ENCODE measurements around the gene THRB. TPM values are rescaled to one million over a fixed set of nuclear protein-coding genes. Genes with fewer than 3 reads are reported as not detected.
"Not testable (repeated sequence)": the region's sequence is repeated elsewhere in the genome, so short reads cannot be mapped to it uniquely, and the experiment has no call there.

THRB gene
- total RNA-seq, 1 donor = 0.94 TPM

DNA sequence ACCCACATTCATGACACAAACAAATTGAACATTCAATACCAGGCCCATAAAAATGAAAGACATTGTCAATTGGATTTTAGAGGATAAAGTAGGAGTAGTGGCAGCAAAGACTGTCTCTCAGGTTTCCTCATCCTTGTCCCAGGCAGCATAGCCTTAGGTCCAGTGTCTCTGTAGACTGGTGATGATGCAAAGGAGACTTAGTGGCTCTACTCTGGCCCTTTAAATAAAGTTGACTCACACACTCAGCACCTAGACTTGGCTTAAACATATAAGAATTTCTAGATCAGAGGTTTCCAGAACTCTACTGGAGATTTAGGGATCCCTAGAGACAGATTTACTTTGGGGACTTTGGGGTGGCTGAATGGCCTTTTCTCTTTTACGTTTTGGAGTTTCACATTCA lies 382.9 kb downstream of the THRB start:
- Histone ChIP-seq H3K4me3 (ENCODE audit: low read length) (no peak overlapping the region), H3K27me3 (ENCODE audit: insufficient read depth, low read length) (no peaks in the 10 kb centered on the region), H3K9me3 (ENCODE audit: low read depth, low read length) (no peaks in the 10 kb centered on the region), H3K4me1 (ENCODE audit: insufficient read depth, low read length) (no peaks in the 10 kb centered on the region)

DNA sequence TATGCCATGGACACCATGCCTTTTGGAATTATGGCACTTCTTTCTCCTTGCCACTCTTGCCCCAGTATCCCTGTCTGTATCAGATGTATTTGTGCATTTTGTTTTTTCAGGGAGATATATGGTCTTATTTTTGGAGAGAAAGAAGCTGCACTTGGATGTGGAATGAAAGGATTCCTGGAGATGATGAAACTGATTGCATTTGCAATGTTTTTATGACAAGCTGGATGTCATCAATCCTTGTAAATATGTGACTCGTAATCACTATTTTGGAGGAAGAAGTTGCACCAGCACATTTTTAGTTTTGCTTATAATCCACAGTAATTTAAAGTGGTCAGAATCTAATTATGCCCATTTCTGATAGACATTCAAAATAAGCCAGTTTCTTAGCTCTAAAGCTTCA lies 384.6 kb downstream of the THRB start:
- Histone ChIP-seq H3K4me1 (ENCODE audit: insufficient read depth, low read length) (no peaks in the 10 kb centered on the region), H3K4me3 (ENCODE audit: low read length) (no peak overlapping the region), H3K27me3 (ENCODE audit: insufficient read depth, low read length) (no peaks in the 10 kb centered on the region), H3K9me3 (ENCODE audit: low read depth, low read length) (no peaks in the 10 kb centered on the region)

DNA sequence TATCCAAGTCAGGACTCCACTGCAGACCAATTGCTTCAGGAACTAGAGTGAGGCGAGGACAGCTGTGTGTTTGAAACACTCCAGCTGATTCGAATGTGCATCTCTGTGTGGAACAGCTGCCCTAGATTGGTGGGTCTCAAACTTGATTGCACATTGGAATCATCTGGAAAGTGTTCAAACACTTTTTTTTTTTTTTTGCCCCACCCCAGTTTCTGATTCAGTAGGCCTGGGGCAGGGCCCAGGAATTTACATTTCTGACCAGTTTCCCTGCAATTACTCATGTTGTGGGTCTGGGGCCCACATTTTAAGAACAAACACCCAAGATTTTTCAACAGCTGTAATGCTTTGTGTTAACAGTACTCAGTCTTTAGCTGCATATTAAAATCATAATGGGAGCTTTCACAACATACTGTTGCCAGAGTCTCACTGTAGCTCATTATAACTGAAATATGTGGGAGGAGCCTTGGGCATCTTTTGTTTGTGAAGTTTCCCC lies 392.9 kb downstream of the THRB start:
- Histone ChIP-seq H3K4me1 (ENCODE audit: insufficient read depth, low read length) (no peaks in the 10 kb centered on the region), H3K9me3 (ENCODE audit: low read depth, low read length) (no peaks in the 10 kb centered on the region), H3K4me3 (ENCODE audit: low read length) (no peak overlapping the region), H3K27me3 (ENCODE audit: insufficient read depth, low read length) (no peaks in the 10 kb centered on the region)

DNA sequence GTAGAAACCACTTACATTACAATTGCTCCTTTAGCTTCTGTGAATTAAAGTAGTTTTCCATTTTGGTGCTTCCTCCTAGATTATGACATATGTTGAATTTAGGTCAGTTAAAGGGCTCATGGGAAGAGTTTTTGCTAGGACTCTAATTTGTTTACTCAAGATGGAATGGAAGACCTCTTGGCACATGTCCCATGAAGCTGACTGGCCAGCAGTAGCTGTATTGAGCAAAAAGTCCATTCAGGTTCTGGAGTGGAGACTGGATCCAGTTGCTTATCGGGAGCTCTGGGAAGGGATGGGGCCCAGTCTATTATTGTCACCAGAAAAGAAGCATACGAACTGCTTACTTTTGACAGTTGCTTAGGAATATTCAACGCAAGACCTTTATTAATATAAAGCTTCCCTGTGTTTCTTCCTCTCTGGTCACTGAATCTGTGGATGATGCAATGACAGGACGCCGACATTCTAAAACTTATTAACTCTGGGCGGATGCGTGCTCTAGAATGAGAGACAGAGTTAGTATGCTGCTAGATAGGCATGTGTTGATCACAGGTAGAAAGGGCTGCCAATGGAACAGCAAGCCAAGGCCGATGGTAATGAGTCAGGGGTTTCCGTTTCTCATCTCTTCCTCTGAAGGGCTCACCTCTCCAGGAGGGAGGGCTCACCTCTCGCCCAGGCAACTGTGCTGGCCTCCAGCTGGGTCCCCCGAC lies 393.8 kb downstream of the THRB start:
- H3K9me3 ChIP-seq (ENCODE audit: low read depth, low read length) = no peaks in the 10 kb centered on the region
- H3K4me3 ChIP-seq (ENCODE audit: low read length) = no peak overlapping the region
- H3K27me3 ChIP-seq (ENCODE audit: insufficient read depth, low read length) = no peaks in the 10 kb centered on the region
- H3K4me1 ChIP-seq (ENCODE audit: insufficient read depth, low read length) = no peaks in the 10 kb centered on the region

DNA sequence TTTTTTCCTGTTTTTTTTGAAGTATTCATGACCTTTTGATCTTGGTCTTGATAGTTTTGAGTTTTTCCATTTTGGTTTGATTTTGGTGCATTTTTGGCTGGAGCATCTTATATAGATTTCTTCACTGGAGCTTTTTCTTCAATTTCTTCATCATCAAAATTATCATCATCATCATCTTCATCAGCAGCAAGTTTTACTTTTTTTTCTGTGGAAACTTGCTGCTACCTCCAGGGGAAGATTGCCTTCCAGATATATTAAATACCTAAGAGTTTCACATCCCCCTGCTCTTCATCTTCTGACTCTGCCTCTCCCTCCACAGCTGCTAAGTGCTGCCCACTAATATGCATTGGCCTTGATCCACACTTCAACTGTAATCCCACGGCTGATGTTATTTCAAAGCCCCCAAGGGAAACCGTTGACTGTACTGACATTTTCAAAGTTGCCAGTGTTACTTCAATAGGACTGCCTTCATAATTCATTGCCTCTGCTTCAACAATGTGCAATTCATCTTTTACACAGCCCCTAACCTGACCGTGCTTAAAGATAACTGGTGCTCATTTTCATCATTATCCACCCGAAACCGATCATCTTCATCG lies 397.9 kb downstream of the THRB start:
- H3K27me3 ChIP-seq (ENCODE audit: insufficient read depth, low read length) = no peaks in the 10 kb centered on the region
- no peaks in the 10 kb centered on the region for H3K9me3 ChIP-seq (ENCODE audit: low read depth, low read length)
- no peaks in the 10 kb centered on the region for H3K4me1 ChIP-seq (ENCODE audit: insufficient read depth, low read length)
- H3K4me3 ChIP-seq (ENCODE audit: low read length) = no peak overlapping the region

DNA sequence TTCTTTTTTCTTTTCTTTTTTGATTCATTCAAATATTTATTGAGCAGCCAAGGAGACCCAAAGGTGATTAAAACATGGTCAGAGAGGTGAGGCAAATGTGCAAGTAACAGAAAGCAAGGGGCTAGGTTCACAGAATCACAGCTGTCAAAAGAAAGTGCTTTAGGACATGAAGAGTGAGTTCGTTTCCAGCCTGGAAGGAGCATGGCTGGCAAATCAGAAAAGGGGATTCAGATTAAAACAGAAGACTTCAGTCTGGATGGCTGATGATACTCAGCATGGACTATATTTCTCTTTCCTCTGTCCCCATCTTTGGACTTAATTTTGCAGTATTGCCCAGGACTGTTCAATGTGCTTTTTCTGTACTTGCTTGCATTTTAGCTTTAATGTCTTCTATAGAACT lies 398.4 kb downstream of the THRB start:
- Histone ChIP-seq H3K9me3 (ENCODE audit: low read depth, low read length) (no peaks in the 10 kb centered on the region), H3K4me1 (ENCODE audit: insufficient read depth, low read length) (no peaks in the 10 kb centered on the region), H3K27me3 (ENCODE audit: insufficient read depth, low read length) (no peaks in the 10 kb centered on the region), H3K4me3 (ENCODE audit: low read length) (no peak overlapping the region)

DNA sequence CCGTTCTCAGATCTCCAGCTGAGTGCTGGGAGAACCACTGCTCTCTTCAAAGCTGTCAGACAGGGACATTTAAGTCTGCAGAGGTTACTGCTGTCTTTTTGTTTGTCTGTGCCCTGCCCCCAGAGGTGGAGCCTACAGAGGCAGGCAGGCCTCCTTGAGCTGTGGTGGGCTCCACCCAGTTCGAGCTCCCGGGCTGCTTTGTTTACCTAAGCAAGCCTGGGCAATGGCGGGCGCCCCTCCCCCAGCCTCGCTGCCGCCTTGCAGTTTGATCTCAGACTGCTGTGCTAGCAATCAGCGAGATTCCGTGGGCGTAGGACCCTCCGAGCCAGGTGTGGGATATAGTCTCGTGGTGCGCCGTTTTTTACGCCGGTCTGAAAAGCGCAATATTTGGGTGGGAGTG lies 399.8 kb downstream of the THRB start:
- H3K4me3 ChIP-seq (ENCODE audit: low read length); H3K27me3 ChIP-seq (ENCODE audit: insufficient read depth, low read length); H3K4me1 ChIP-seq (ENCODE audit: insufficient read depth, low read length); H3K9me3 ChIP-seq (ENCODE audit: low read depth, low read length): not testable (repeated sequence)

DNA sequence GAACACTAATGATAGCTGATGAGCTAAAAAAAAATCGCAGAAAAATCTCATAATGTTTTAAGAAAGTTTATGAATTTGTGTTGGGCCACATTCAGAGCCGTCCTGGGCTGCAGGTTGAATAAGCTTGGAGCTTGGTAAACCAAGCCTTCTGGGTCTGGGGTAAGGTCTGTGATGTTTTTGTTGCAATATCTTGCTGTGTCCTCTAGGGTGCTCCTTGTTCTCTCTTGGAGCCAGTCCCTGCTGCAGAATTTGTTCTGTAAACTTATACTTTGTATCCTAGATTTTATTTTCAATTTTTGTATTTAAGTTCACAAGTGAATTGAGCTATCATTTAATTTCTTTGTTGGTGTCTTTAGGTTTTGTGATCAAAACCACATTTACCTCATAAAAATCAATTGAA lies 405.9 kb downstream of the THRB start:
- H3K4me1 ChIP-seq (ENCODE audit: insufficient read depth, low read length) = no peaks in the 10 kb centered on the region
- no peaks in the 10 kb centered on the region for H3K9me3 ChIP-seq (ENCODE audit: low read depth, low read length)
- H3K4me3 ChIP-seq (ENCODE audit: low read length) = no peak overlapping the region
- no peaks in the 10 kb centered on the region for H3K27me3 ChIP-seq (ENCODE audit: insufficient read depth, low read length)

DNA sequence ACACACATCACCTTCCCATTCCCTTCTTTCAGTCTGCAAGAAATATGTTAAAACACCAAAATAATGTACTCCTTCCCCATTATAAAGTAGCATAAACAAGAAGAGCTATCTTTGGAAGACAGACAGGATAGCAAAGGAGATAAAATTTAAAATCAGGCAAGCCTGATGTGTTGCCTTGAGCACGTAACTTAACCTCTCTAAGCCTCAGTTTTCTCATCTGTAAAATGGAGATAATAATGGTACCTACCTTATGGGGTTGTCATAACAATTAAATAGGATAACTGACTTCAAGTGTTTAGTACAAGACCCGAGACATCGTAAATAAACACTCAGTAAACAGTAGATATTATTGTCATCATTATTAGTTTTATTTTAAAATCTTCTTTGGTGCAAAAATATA lies 407.2 kb downstream of the THRB start:
- H3K27me3 ChIP-seq (ENCODE audit: insufficient read depth, low read length) = no peaks in the 10 kb centered on the region
- H3K4me1 ChIP-seq (ENCODE audit: insufficient read depth, low read length) = no peaks in the 10 kb centered on the region
- no peak overlapping the region for H3K4me3 ChIP-seq (ENCODE audit: low read length)
- H3K9me3 ChIP-seq (ENCODE audit: low read depth, low read length) = no peaks in the 10 kb centered on the region

DNA sequence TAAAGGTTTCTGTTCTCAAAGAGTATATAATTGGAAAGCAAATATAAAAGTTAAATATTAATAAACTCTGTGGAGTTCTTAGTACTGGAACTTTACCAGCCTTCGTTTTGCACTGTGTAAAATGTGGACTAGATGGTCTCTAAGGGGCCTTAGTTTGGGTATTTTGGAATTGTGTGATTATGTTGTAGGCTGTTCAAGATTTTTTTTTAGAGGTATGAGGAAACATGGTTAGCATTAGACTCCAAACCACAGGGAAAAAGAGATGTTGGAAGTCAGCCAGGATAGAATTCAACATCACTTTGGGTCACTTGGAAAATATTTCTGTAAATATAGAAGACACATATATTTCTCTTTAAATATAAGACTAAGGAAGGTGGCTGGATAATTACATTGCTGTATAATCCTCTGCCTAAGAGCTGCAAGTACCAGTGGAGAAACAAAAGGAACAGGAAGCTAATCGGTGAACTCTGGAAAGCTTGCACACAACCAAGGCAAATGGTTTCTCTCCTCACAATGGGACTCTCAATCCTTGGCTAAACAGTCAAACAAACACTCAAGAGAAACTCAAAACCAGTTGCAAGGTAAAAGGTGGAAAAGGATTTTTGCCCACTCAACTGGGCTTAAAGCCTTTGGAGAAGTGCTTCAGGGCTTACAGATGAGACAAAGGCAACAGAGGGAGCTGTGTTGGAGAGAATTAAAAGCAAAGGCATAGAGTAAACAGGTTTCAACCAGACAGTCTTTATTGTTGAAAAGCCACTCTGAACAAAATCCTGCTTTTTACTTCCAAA lies 407.8 kb downstream of the THRB start:
- H3K27me3 ChIP-seq (ENCODE audit: insufficient read depth, low read length) = no peaks in the 10 kb centered on the region
- H3K4me3 ChIP-seq (ENCODE audit: low read length) = no peak overlapping the region
- no peaks in the 10 kb centered on the region for H3K9me3 ChIP-seq (ENCODE audit: low read depth, low read length)
- H3K4me1 ChIP-seq (ENCODE audit: insufficient read depth, low read length) = no peaks in the 10 kb centered on the region

DNA sequence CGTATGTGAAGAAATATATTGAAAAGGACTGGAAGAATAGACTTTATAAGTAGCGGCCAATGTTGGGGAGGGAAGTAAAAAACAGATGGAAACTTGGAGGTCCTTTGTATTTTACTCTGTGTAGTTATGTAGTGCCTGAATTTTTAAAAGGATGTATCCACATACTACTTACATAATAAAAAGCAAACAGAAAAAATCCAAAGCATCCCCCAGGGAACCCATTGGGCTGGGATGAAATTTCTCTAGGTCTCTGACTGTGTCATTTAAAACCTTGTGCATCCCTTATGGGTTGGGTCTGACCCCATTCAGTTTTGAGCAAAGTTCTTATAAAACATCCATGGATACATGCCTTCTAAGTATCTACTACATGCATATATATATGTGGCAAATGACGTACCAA lies 408.4 kb downstream of the THRB start:
- H3K27me3 ChIP-seq (ENCODE audit: insufficient read depth, low read length) = no peaks in the 10 kb centered on the region
- H3K4me3 ChIP-seq (ENCODE audit: low read length) = no peak overlapping the region
- H3K9me3 ChIP-seq (ENCODE audit: low read depth, low read length) = no peaks in the 10 kb centered on the region
- H3K4me1 ChIP-seq (ENCODE audit: insufficient read depth, low read length) = no peaks in the 10 kb centered on the region

DNA sequence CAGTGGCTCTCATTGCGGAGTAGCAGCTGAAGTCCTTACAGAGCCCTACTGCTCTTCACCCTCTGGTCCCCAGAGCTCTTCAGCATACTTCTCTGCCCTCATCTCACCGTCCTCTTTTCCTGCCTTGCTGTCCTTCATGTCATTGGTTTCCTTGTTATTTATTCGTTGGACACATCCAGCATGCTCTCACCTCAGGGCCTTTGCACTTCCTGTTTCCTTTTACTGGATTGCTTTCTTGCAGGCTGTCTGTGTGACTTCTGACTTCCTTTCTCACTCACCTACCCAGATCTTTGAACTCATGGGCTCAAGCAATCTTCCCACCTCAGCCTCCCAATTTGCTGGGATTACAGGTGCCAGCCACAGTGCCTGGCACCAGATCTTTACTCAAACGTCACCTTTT lies 422.5 kb downstream of the THRB start:
- H3K4me1 ChIP-seq (ENCODE audit: insufficient read depth, low read length) = no peaks in the 10 kb centered on the region
- H3K4me3 ChIP-seq (ENCODE audit: low read length) = no peak overlapping the region
- H3K9me3 ChIP-seq (ENCODE audit: low read depth, low read length) = no peaks in the 10 kb centered on the region
- H3K27me3 ChIP-seq (ENCODE audit: insufficient read depth, low read length) = no peaks in the 10 kb centered on the region

DNA sequence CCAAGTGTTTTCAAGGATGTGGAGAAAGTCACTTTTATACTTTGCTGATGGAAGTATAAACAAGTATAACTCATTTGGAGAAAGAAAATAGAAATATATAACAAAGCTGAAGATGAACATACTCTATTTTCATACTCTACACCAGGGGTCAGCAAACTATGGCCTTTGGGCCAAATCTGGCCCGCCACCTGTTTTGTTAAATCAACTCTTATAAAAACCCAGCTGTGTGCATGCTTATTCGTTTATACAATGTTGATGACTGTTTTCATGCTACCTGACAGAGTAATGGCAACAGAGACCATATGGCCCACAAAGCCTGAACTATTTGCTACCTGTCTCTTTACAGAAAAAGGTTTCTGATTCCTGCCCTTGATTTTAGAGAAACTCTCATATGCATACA lies 425.6 kb downstream of the THRB start:
- Histone ChIP-seq H3K27me3 (ENCODE audit: insufficient read depth, low read length) (no peaks in the 10 kb centered on the region), H3K4me1 (ENCODE audit: insufficient read depth, low read length) (no peaks in the 10 kb centered on the region), H3K9me3 (ENCODE audit: low read depth, low read length) (no peaks in the 10 kb centered on the region), H3K4me3 (ENCODE audit: low read length) (no peak overlapping the region)

DNA sequence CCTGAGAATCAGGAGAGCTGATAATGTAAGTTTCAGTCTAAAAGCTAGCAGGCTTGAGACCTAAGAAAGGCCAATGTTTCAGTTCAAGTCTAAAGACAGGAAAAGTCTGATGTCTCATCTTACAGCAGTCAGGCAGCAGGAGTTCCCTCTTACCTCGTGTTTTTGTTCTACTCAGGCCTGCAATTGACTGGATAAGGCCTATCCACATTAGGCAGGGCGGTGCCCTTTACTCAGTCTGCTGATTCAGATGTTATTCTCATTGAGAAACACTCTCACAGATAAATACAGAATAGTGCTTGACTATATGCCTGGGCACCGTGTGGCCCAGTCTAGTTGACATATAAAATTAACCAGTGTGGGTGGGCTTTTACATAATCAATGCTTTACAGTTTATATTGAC lies 427.2 kb downstream of the THRB start:
- Histone ChIP-seq H3K9me3 (ENCODE audit: low read depth, low read length) (no peaks in the 10 kb centered on the region), H3K27me3 (ENCODE audit: insufficient read depth, low read length) (no peaks in the 10 kb centered on the region), H3K4me1 (ENCODE audit: insufficient read depth, low read length) (no peaks in the 10 kb centered on the region), H3K4me3 (ENCODE audit: low read length) (no peak overlapping the region)
